Spleen (tissue), 7 donors: Measurements from ENCODE around the gene PEPD.

Experiments
- CTCF ChIP-seq, 11 experiments: fragments of 200-600 bp in 7 of 11; fragments of 450-650 bp in 4 of 11; sonication (generic) in 4 of 11; IDR thresholded peaks in 8 of 11; conservative IDR thresholded peaks in 3 of 11; 1 replicate in 7 of 11; 2 replicates in 4 of 11; pipeline versions ENCODE4 v1.4.0 to v1.8.0; 2016 to 2021; ENCODE audit warnings: antibody characterized with exemption in 11 of 11, inconsistent platforms in 4 of 11, mild to moderate bottlenecking in 1 of 11
- POLR2A ChIP-seq, 3 donors: fragments of 450-650 bp; IDR thresholded peaks; one replicate each; pipeline ENCODE4 v1.5.1; 2017; ENCODE audit warnings: antibody characterized with exemption in 3 of 3, mild to moderate bottlenecking in 1 of 3
- donor health status: DM: no; HTN: no; CAD: no; lungs with moderate emphysema.
- donor health status: DM: no; HTN: no; CAD: no.
- donor health status: DM: no; HTN: no; CAD: no.

DNA sequence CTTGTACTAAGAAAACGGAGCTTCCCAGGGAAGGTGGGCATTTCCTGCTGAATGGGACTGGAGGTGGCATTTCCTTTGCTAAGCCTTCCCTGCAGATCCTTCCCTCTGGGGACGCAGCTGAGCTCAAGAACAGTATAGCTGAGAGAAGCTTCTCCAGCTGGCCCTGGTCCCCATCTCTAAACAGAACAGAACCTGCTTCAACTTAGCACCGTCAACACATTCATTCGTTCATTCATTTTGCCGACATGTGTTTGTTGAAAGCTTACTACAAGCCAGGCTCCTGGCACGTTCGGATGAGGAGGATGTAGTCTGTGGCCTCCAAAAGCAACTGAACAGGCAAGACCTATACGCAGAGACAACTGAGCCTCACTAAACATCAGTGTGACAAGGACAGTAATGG, 36.6 kb upstream of the PEPD start:
- TF ChIP-seq CTCF (IDR thresholded peaks at IDR 0.05 in 8 of 11, conservative IDR thresholded peaks at IDR 0.05 in 3 of 11) = no peak
- TF ChIP-seq POLR2A (IDR thresholded peaks at IDR 0.05) = no peak
